Hippocampal formation (tissue), 2 donors: ENCODE data around the gene ALDH1A2.
"Not testable (repeated sequence)": the region's sequence is repeated elsewhere in the genome, so short reads cannot be mapped to it uniquely, and the experiment has no call there.

ENCODE experiments used
- DNase-seq, 2 donors: peaks; one replicate each; lab custom pipeline; 2025; lab: John Stamatoyannopoulos, UW

Gene ALDH1A2

GRCh38 chr15:58065445-58066041, at the start of gene ALDH1A2:
Gene ALDH1A2 (minus strand): TSS chr15:58065711. CDS start chr15:58065650, 61 bp downstream.
- no peak for DNase-seq

GRCh38 chr15:58114812-58115211, 49.3 kb upstream of the ALDH1A2 start:
- DNase-seq = no peak

- DNase-seq = no peak
These were observed 48.9 kb upstream of the ALDH1A2 start for GRCh38 chr15:58114388-58114787.

GRCh38 chr15:58113358-58113757, 47.8 kb upstream of the ALDH1A2 start:
- DNase-seq = not testable (repeated sequence)

- no peak for DNase-seq
These were observed 46.2 kb upstream of the ALDH1A2 start for GRCh38 chr15:58111718-58112104.

GRCh38 chr15:58110999-58111717, 45.6 kb upstream of the ALDH1A2 start:
- no peak for DNase-seq

- no peak for DNase-seq
These were observed 43.9 kb upstream of the ALDH1A2 start for GRCh38 chr15:58109419-58109818.

GRCh38 chr15:58108117-58108516, 42.6 kb upstream of the ALDH1A2 start:
- no peak for DNase-seq

- no peak for DNase-seq
These were observed 38.0 kb upstream of the ALDH1A2 start for GRCh38 chr15:58103482-58103881.

- no peak for DNase-seq
These were observed 31.1 kb upstream of the ALDH1A2 start for GRCh38 chr15:58096529-58097084.

GRCh38 chr15:58095415-58095814, 29.9 kb upstream of the ALDH1A2 start:
- DNase-seq = no peak

GRCh38 chr15:58087871-58088270, 22.4 kb upstream of the ALDH1A2 start:
- DNase-seq = no peak

GRCh38 chr15:58086491-58086890, 21.0 kb upstream of the ALDH1A2 start:
- no peak for DNase-seq

GRCh38 chr15:58083526-58083925, 18.0 kb upstream of the ALDH1A2 start:
- no peak for DNase-seq

- no peak for DNase-seq
These were observed 16.4 kb upstream of the ALDH1A2 start for GRCh38 chr15:58081891-58082290.

- no peak for DNase-seq
These were observed 15.9 kb upstream of the ALDH1A2 start for GRCh38 chr15:58081456-58081855.

GRCh38 chr15:58080959-58081358, 15.4 kb upstream of the ALDH1A2 start:
- not testable (repeated sequence) for DNase-seq

- no peak for DNase-seq
These were observed 14.9 kb upstream of the ALDH1A2 start for GRCh38 chr15:58080398-58080797.

- DNase-seq = no peak
These were observed 13.1 kb upstream of the ALDH1A2 start for GRCh38 chr15:58078591-58078990.

- no peak for DNase-seq
These were observed 11.9 kb upstream of the ALDH1A2 start for GRCh38 chr15:58077427-58077826.

GRCh38 chr15:58074452-58074851, 8.9 kb upstream of the ALDH1A2 start:
- DNase-seq = no peak

GRCh38 chr15:58070801-58071418, 5.4 kb upstream of the ALDH1A2 start:
- peak; percentile 20 to 45 for DNase-seq

GRCh38 chr15:58069008-58069407, 3.5 kb upstream of the ALDH1A2 start:
- DNase-seq = no peak
